H9 (cell line): ENCODE results near the gene HOXC10. TPM values are rescaled to one million over a fixed set of nuclear protein-coding genes. Genes with fewer than 3 reads are reported as not detected.
A peak's percentile ranks its signal among the peaks of the same experiment; 100 is the strongest.

Experiments used
- DNase-seq: peaks from one replicate; pipeline ENCODE4 v3.0.0-alpha.2; 2017
- H2AFZ ChIP-seq: one replicate; pipeline ENCODE4 v1.6.1; 2013; ENCODE audit warnings: mild to moderate bottlenecking, low read length, control low read depth, moderate library complexity
- H2AK5ac ChIP-seq: 2 replicates; pipeline ENCODE4 v1.6.1; 2013; ENCODE audit warnings: low read length, control low read depth, mixed read lengths; ENCODE audit not compliant: insufficient read length
- H2BK120ac ChIP-seq: one replicate; pipeline ENCODE4 v1.6.1; 2013; ENCODE audit warnings: low read depth, mild to moderate bottlenecking, low read length, control low read depth, inconsistent platforms; ENCODE audit not compliant: poor library complexity, severe bottlenecking
- H2BK12ac ChIP-seq: 2 replicates; pipeline ENCODE4 v1.6.1; 2013; ENCODE audit warnings: low read length, control low read depth, mixed read lengths, low read depth; ENCODE audit not compliant: insufficient read length
- H2BK15ac ChIP-seq: 2 replicates; pipeline ENCODE4 v1.6.1; 2013; ENCODE audit warnings: low read depth, low read length, control low read depth
- H2BK20ac ChIP-seq: one replicate; pipeline ENCODE4 v1.6.1; 2013; ENCODE audit warnings: low read depth, mild to moderate bottlenecking, low read length, control low read depth, inconsistent platforms; ENCODE audit not compliant: poor library complexity, severe bottlenecking
- H2BK5ac ChIP-seq: 2 replicates; pipeline ENCODE4 v1.6.1; 2013; ENCODE audit warnings: low read length, control low read depth, mixed read lengths; ENCODE audit not compliant: insufficient read length
- H3K14ac ChIP-seq: 2 replicates; pipeline ENCODE4 v1.6.1; 2013; ENCODE audit warnings: low read length, control low read depth; ENCODE audit not compliant: insufficient read depth
- H3K18ac ChIP-seq: 2 replicates; pipeline ENCODE4 v1.6.1; 2013; ENCODE audit warnings: low read depth, mild to moderate bottlenecking, mixed read lengths, low read length, control low read depth; ENCODE audit not compliant: insufficient read length
- H3K23ac ChIP-seq: 2 replicates; pipeline ENCODE4 v1.6.1; 2013; ENCODE audit warnings: low read length, control low read depth, mixed read lengths, low read depth; ENCODE audit not compliant: insufficient read length
- H3K23me2 ChIP-seq: 2 replicates; pipeline ENCODE4 v1.6.1; 2013; ENCODE audit warnings: low read depth, mild to moderate bottlenecking, mixed read lengths, low read length, control low read depth; ENCODE audit not compliant: insufficient read length, poor library complexity, severe bottlenecking
- H3K27ac ChIP-seq: 2 replicates; pipeline ENCODE4 v1.5.1; 2013; ENCODE audit warnings: low read length, control low read depth, mixed read lengths, low read depth; ENCODE audit not compliant: insufficient read length
- H3K27me3 ChIP-seq: 2 replicates; pipeline ENCODE4 v1.6.1; 2013; ENCODE audit warnings: low read length, control low read depth, inconsistent platforms; ENCODE audit not compliant: insufficient read depth
- H3K4ac ChIP-seq: 2 replicates; pipeline ENCODE4 v1.6.1; 2013; ENCODE audit warnings: low read depth, mild to moderate bottlenecking, control low read depth, inconsistent platforms, low read length, moderate library complexity
- H3K4me1 ChIP-seq: 2 replicates; pipeline ENCODE4 v1.6.1; 2013; ENCODE audit warnings: low read length, control low read depth, inconsistent platforms; ENCODE audit not compliant: insufficient read depth
- H3K4me2 ChIP-seq: 2 replicates; pipeline ENCODE4 v1.6.1; 2013; ENCODE audit warnings: low read length, control low read depth, mixed read lengths; ENCODE audit not compliant: insufficient read length, insufficient read depth
- H3K56ac ChIP-seq: 2 replicates; pipeline ENCODE4 v1.6.1; 2013; ENCODE audit warnings: low read depth, mild to moderate bottlenecking, mixed read lengths, low read length, control low read depth; ENCODE audit not compliant: insufficient read length
- H3K79me1 ChIP-seq: 2 replicates; pipeline ENCODE4 v1.6.1; 2013; ENCODE audit warnings: low read depth, mild to moderate bottlenecking, moderate library complexity, low read length, control low read depth, inconsistent platforms; ENCODE audit not compliant: insufficient read depth, poor library complexity, severe bottlenecking
- H3K79me2 ChIP-seq: 2 replicates; pipeline ENCODE4 v1.6.1; 2013; ENCODE audit warnings: low read length, control low read depth, inconsistent platforms; ENCODE audit not compliant: insufficient read depth
- H3K9ac ChIP-seq: 2 replicates; pipeline ENCODE4 v1.6.1; 2013; ENCODE audit warnings: low read length, control low read depth, mixed read lengths; ENCODE audit not compliant: insufficient read length; ENCODE audit errors: extremely low read depth
- H3K9me3 ChIP-seq: one replicate; pipeline ENCODE4 v1.6.1; 2013; ENCODE audit warnings: low read depth, low read length, inconsistent platforms; ENCODE audit not compliant: control insufficient read depth
- H3T11ph ChIP-seq: one replicate; pipeline ENCODE4 v1.6.1; 2013; ENCODE audit warnings: mild to moderate bottlenecking, low read length, control low read depth, inconsistent platforms
- H4K20me1 ChIP-seq: one replicate; pipeline ENCODE4 v1.6.1; 2013; ENCODE audit not compliant: control insufficient read depth, insufficient read length, insufficient read depth
- H4K5ac ChIP-seq: 2 replicates; pipeline ENCODE4 v1.6.1; 2013; ENCODE audit warnings: low read depth, mild to moderate bottlenecking, mixed read lengths, low read length, control low read depth; ENCODE audit not compliant: insufficient read length
- H4K8ac ChIP-seq: replicated peaks from 2 replicates; pipeline ENCODE4 v1.6.1; 2013; ENCODE audit warnings: low read length, control low read depth, mixed read lengths, low read depth; ENCODE audit not compliant: insufficient read length
- H4K91ac ChIP-seq: 2 replicates; pipeline ENCODE4 v1.6.1; 2013; ENCODE audit warnings: low read depth, mild to moderate bottlenecking, moderate library complexity, mixed read lengths, low read length, control low read depth; ENCODE audit not compliant: insufficient read length
- H3K27ac Mint-ChIP-seq, 3 experiments: 2 replicates in 2 of 3; 3 replicates in 1 of 3; pipeline ENCODE4 v1.8.0; 2020 to 2021; ENCODE audit warnings: mixed read lengths in 3 of 3, mild to moderate bottlenecking in 1 of 3, moderate library complexity in 1 of 3
- H3K27me3 Mint-ChIP-seq: 2 replicates; pipeline ENCODE4 v1.8.0; 2021; ENCODE audit warnings: low read depth, mild to moderate bottlenecking, moderate library complexity, mixed read lengths
- H3K36me3 Mint-ChIP-seq, 3 experiments: 2 replicates in 2 of 3; 3 replicates in 1 of 3; pipeline ENCODE4 v1.8.0; 2020 to 2021; ENCODE audit warnings: low read depth in 3 of 3, mixed read lengths in 3 of 3; ENCODE audit not compliant: insufficient read depth in 1 of 3
- H3K4me1 Mint-ChIP-seq, 2 experiments: 2 replicates each; pipeline ENCODE4 v1.8.0; 2020; ENCODE audit warnings: mixed read lengths in 2 of 2
- H3K4me3 Mint-ChIP-seq, 2 experiments: 2 replicates in 1 of 2; 3 replicates in 1 of 2; pipeline ENCODE4 v1.8.0; 2020 to 2021; ENCODE audit warnings: mild to moderate bottlenecking in 2 of 2, mixed read lengths in 2 of 2, moderate library complexity in 1 of 2
- H3K9me3 Mint-ChIP-seq, 2 experiments: 2 replicates in 1 of 2; 3 replicates in 1 of 2; pipeline ENCODE4 v1.8.0; 2020; ENCODE audit warnings: mild to moderate bottlenecking in 2 of 2, mixed read lengths in 2 of 2, moderate library complexity in 1 of 2
- WGBS: extraction: QIAGEN DNeasy Blood & Tissue Kit; methylation state at CpG from one replicate; pipeline ENCODE4 v1.1.7; 2013; ENCODE audit warnings: missing lambda C conversion rate, low lambda C conversion rate, mixed read lengths; ENCODE audit not compliant: insufficient read length; ENCODE audit errors: extremely low coverage; 5-methylcytosine and 5-hydroxymethylcytosine counted together
- total RNA-seq: library from RNA; stranded (reverse); gene quantifications from 2 replicates; pipeline ENCODE4 v1.2.1, GENCODE V29; 2021
- TF ChIP-seq, protein P1 (sequence below): fragments of 200-600 bp; sonication (generic); conservative IDR thresholded peaks from 3 replicates; pipeline ENCODE4 v1.8.0; 2021; ENCODE audit warnings: antibody characterized with exemption, mild to moderate bottlenecking

HOXC10 gene
- total RNA-seq, 1 experiment from 2014 or later, result not detected

DNA sequence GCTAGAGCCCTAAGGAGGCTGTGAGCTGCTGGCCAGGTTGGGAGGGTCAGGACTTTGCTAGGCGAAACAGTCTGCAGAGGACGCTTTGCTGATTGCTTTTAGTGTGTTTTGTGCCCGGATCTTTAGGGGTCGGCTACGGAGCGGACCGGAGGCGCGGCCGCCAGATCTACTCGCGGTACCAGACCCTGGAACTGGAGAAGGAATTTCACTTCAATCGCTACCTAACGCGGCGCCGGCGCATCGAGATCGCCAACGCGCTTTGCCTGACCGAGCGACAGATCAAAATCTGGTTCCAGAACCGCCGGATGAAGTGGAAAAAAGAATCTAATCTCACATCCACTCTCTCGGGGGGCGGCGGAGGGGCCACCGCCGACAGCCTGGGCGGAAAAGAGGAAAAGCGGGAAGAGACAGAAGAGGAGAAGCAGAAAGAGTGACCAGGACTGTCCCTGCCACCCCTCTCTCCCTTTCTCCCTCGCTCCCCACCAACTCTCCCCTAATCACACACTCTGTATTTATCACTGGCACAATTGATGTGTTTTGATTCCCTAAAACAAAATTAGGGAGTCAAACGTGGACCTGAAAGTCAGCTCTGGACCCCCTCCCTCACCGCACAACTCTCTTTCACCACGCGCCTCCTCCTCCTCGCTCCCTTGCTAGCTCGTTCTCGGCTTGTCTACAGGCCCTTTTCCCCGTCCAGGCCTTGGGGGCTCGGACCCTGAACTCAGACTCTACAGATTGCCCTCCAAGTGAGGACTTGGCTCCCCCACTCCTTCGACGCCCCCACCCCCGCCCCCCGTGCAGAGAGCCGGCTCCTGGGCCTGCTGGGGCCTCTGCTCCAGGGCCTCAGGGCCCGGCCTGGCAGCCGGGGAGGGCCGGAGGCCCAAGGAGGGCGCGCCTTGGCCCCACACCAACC, 44.8 kb downstream of the HOXC10 start:
- Histone ChIP-seq H3K9me3 (no peaks in the 10 kb centered on the region), H2BK15ac (no peak overlapping the region), H2AFZ (no peak overlapping the region), H2AK5ac (no peak overlapping the region), H4K8ac (no peak overlapping the region), H3K27me3 (peaks cover 97% of the 10 kb centered on the region), H3K4me2 (peak overlapping the region; percentile 26), H3K23ac (no peak overlapping the region), H3K56ac (no peak overlapping the region), H4K5ac (no peak overlapping the region), H2BK20ac (no peak overlapping the region), H2BK120ac (no peak overlapping the region), H3K23me2 (no peaks in the 10 kb centered on the region), H3K18ac (no peak overlapping the region), H3K4ac (no peak overlapping the region), H3K9ac (no peak overlapping the region), H3T11ph (no peak overlapping the region), H3K27ac (no peak overlapping the region), H3K4me1 (no peaks in the 10 kb centered on the region), H3K14ac (no peak overlapping the region; the same call in 1 of the 2 replicates), H3K79me2 (no peaks in the 10 kb centered on the region), H2BK5ac (no peak overlapping the region), H4K20me1 (no peaks in the 10 kb centered on the region), H3K79me1 (no peaks in the 10 kb centered on the region), H4K91ac (no peak overlapping the region), H2BK12ac (no peak overlapping the region)
- no peak overlapping the region for H3K27ac Mint-ChIP-seq
- peaks cover 99% of the 10 kb centered on the region for H3K27me3 Mint-ChIP-seq
- peak overlapping the region in 1 of 2 experiments; percentile 65; a peak in 3 of 5 replicates for H3K4me3 Mint-ChIP-seq
- no peak for DNase-seq
- TF ChIP-seq, protein P1, sequence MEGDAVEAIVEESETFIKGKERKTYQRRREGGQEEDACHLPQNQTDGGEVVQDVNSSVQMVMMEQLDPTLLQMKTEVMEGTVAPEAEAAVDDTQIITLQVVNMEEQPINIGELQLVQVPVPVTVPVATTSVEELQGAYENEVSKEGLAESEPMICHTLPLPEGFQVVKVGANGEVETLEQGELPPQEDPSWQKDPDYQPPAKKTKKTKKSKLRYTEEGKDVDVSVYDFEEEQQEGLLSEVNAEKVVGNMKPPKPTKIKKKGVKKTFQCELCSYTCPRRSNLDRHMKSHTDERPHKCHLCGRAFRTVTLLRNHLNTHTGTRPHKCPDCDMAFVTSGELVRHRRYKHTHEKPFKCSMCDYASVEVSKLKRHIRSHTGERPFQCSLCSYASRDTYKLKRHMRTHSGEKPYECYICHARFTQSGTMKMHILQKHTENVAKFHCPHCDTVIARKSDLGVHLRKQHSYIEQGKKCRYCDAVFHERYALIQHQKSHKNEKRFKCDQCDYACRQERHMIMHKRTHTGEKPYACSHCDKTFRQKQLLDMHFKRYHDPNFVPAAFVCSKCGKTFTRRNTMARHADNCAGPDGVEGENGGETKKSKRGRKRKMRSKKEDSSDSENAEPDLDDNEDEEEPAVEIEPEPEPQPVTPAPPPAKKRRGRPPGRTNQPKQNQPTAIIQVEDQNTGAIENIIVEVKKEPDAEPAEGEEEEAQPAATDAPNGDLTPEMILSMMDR, result no peak
- peaks cover 0 to 3% (median 0%) of the 10 kb centered on the region in 3 experiments; a peak in 1 of 7 replicates for H3K36me3 Mint-ChIP-seq
- peaks cover 3 to 13% of the 10 kb centered on the region in 2 experiments; a peak in 3 of 5 replicates for H3K9me3 Mint-ChIP-seq
- H3K4me1 Mint-ChIP-seq, result peaks cover 17 to 25% of the 10 kb centered on the region in 2 experiments
- WGBS, result no CpG with 5 or more reads among the region's 53 CpGs
